K562 (cell line): ENCODE measurements around the gene OR4D5. TPM values are rescaled to one million over a fixed set of nuclear protein-coding genes. Genes with fewer than 3 reads are reported as not detected.

Experiments used
- ATF3 ChIP-seq, 2 experiments: fragments of 450-650 bp in 1 of 2; sonication (generic) in 1 of 2; formaldehyde crosslinking in 1 of 2; IDR thresholded peaks in 1 of 2; conservative IDR thresholded peaks in 1 of 2; 2 replicates each; pipeline versions ENCODE4 v1.6.1 to v1.8.1; 2016 to 2023; ENCODE audit warnings: mild to moderate bottlenecking in 2 of 2, moderate library complexity in 2 of 2, inconsistent platforms in 1 of 2, missing genetic modification reagents in 1 of 2
- C11orf30 ChIP-seq: fragments of 450-650 bp; IDR thresholded peaks from 2 replicates; pipeline ENCODE4 v1.6.1; 2016; ENCODE audit warnings: low read depth, mild to moderate bottlenecking
- COPS2 ChIP-seq: fragments of 450-650 bp; conservative IDR thresholded peaks from 2 replicates; pipeline ENCODE4 v1.6.1; 2016; ENCODE audit warnings: mild to moderate bottlenecking, moderate library complexity
- CTBP1 ChIP-seq: fragments of 450-650 bp; IDR thresholded peaks from 2 replicates; pipeline ENCODE4 v1.6.1; 2016; ENCODE audit warnings: borderline replicate concordance
- EP300 ChIP-seq: IDR thresholded peaks from 2 replicates; pipeline ENCODE4 v1.6.1; 2012; ENCODE audit warnings: low read length, improper control_type of control experiment
- FIP1L1 ChIP-seq: fragments of 200-400 bp; formaldehyde crosslinking; IDR thresholded peaks from 2 replicates; pipeline ENCODE4 v1.6.1; 2018; ENCODE audit warnings: mild to moderate bottlenecking, low read depth, low read length; ENCODE audit not compliant: poor library complexity, severe bottlenecking
- GATAD2A ChIP-seq: fragments of 450-650 bp; IDR thresholded peaks from 2 replicates; pipeline ENCODE4 v1.6.1; 2017
- NFE2 ChIP-seq: IDR thresholded peaks from 2 replicates; pipeline ENCODE4 v1.6.1; 2014; ENCODE audit warnings: antibody characterized with exemption, low read depth
- NFRKB ChIP-seq: fragments of 450-650 bp; IDR thresholded peaks from 2 replicates; pipeline ENCODE4 v1.6.1; 2016; ENCODE audit warnings: low read depth
- POLR2H ChIP-seq: IDR thresholded peaks from 2 replicates; pipeline ENCODE4 v1.6.1; 2016; ENCODE audit warnings: missing genetic modification characterization, low read depth, mild to moderate bottlenecking, control low read depth, missing compliant biosample characterization, moderate library complexity
- POLR3A ChIP-seq: IDR thresholded peaks from 2 replicates; pipeline ENCODE4 v1.6.1; 2011; ENCODE audit warnings: borderline replicate concordance, mild to moderate bottlenecking, moderate library complexity; ENCODE audit not compliant: insufficient read length, insufficient read depth; ENCODE audit errors: extremely low read depth
- ZEB2 ChIP-seq: fragments of 450-650 bp; IDR thresholded peaks from 2 replicates; pipeline ENCODE4 v1.6.1; 2016
- ZNF121 ChIP-seq: sonication (generic); formaldehyde crosslinking; conservative IDR thresholded peaks from 2 replicates; pipeline ENCODE4 v1.8.0; 2022; ENCODE audit warnings: missing genetic modification reagents
- ZNF780A ChIP-seq: fragments of 250-450 bp; sonication (Bioruptor Pico); IDR thresholded peaks from 2 replicates; pipeline ENCODE4 v1.5.0; 2021; ENCODE audit warnings: mild to moderate bottlenecking
- polyA plus RNA-seq, 8 experiments: library from polyadenylated mRNA; depleted of rRNA in 4 of 8; stranded (reverse) in 5 of 8; unstranded in 3 of 8; fragments of >200 nt; fragmentation: Nextera tagmentation in 2 of 8; fragmentation: Illumina TruSeq in 1 of 8; extraction: Ambion mirVana in 2 of 8; extraction: Trizol in 1 of 8; gene quantifications; 2 replicates each; pipeline versions ENCODE4 v1.2.1 to v1.2.3, GENCODE V29; 2011 to 2014; ENCODE audit warnings: inconsistent platforms in 1 of 8, missing spikeins in 1 of 8
- total RNA-seq, 7 experiments: library from RNA; depleted of rRNA in 6 of 7; stranded (reverse); fragments of >200 nt in 6 of 7; fragmentation: Illumina TruSeq in 2 of 7; extraction: Trizol in 2 of 7; gene quantifications; 2 replicates each; pipeline versions ENCODE4 v1.2.1 to v1.2.3, GENCODE V29; 2011 to 2021; ENCODE audit warnings: low replicate concordance in 1 of 7

The OR4D5 gene
- total and polyA plus RNA-seq, 9 of the 15 experiments (the other 6 are each of a cell fraction or from before 2014, with no cell fraction given) = not detected

- no peak for TF ChIP-seq POLR3A
- TF ChIP-seq NFRKB = no peak
- TF ChIP-seq COPS2 = no peak
- TF ChIP-seq NFE2 = peak; percentile 35; the same call in 1 of the 2 replicates
- no peak for TF ChIP-seq ZNF121 (CRISPR knock-in tag)
- TF ChIP-seq C11orf30 = peak; percentile 54; the same call in 1 of the 2 replicates
- TF ChIP-seq ATF3 (IDR thresholded peaks at IDR 0.05) = peak; percentile 38; the same call in 1 of the 2 replicates
- no peak for TF ChIP-seq ATF3 (CRISPR knock-in tag; conservative IDR thresholded peaks at IDR 0.05)
- peak; percentile 69 for TF ChIP-seq CTBP1
- TF ChIP-seq EP300 = peak; percentile 66; the same call in 1 of the 2 replicates
- TF ChIP-seq ZEB2 = peak; percentile 81
- no peak for TF ChIP-seq ZNF780A (CRISPR knock-in tag)
- no peak for TF ChIP-seq GATAD2A
- 0 out of 2 replicates have a peak, but pooled peaks have one; percentile 22 for TF ChIP-seq POLR2H
- TF ChIP-seq FIP1L1 = no peak
Measured at GRCh38 chr11:123977731-123978347, 38.4 kb downstream of the OR4D5 start, which contains the start of gene OR10S1 (continued).
